ENCODE measurements around the gene ATP9A. TPM values are rescaled to one million over a fixed set of nuclear protein-coding genes. Genes with fewer than 3 reads are reported as not detected.

The ATP9A gene
- total and polyA plus RNA-seq, 2 donors from 2014 or later = 7.1 to 40.2 TPM

Other genes starting within 250 kb of the ATP9A start
- 10.5 TPM for gene NFATC2, start 225.7 kb downstream of the ATP9A start, total RNA-seq
- 0.73 TPM for gene NFATC2, start 225.7 kb downstream of the ATP9A start, polyA plus RNA-seq (ENCODE audit: insufficient read depth, low read depth, low replicate concordance)
- gene SALL4, start 34.1 kb upstream of the ATP9A start, total RNA-seq = 0.09 TPM
- not detected for gene SALL4, start 34.1 kb upstream of the ATP9A start, polyA plus RNA-seq (ENCODE audit: insufficient read depth, low read depth, low replicate concordance)

All from kidney (tissue), 2 donors.